Endometrial microvascular endothelial cells (primary cell): ENCODE results near the gene PARVA. TPM values are rescaled to one million over a fixed set of nuclear protein-coding genes. Genes with fewer than 3 reads are reported as not detected.

Experiments used
- in situ Hi-C: cut with HindIII; loops from 2 replicates; pipeline ENCODE4 v1.10.0; 2017; ENCODE audit warnings: low sequenced_read_pairs, low pct_unique_long_range_greater_than_20kb; ENCODE audit errors: inconsistent ontology term
- total RNA-seq: library from RNA; depleted of rRNA; stranded (reverse); fragments of >200 nt; gene quantifications from one replicate; pipeline ENCODE4 v1.2.3, GENCODE V29; 2015; ENCODE audit errors: inconsistent ontology term

The PARVA gene
- total RNA-seq, 1 donor from 2014 or later, result 43.5 TPM

- in situ Hi-C loops, result no loop called here
Measured at GRCh38 chr11:12448131-12448939, 71.0 kb downstream of the PARVA start.

GRCh38 chr11:12449961-12450715, 72.8 kb downstream of the PARVA start:
- in situ Hi-C loops, result no loop called here

GRCh38 chr11:12451179-12451814, 73.9 kb downstream of the PARVA start:
- in situ Hi-C loops, result no loop called here

GRCh38 chr11:12453243-12453642, 75.9 kb downstream of the PARVA start:
- in situ Hi-C loops, result no loop called here

GRCh38 chr11:12454782-12455181, 77.4 kb downstream of the PARVA start:
- in situ Hi-C loops, result no loop called here

GRCh38 chr11:12455938-12456337, 78.6 kb downstream of the PARVA start:
- in situ Hi-C loops, result no loop called here

- in situ Hi-C loops, result no loop called here
Measured at GRCh38 chr11:12456651-12457579, 79.5 kb downstream of the PARVA start.

- in situ Hi-C loops, result no loop called here
Measured at GRCh38 chr11:12458042-12458441, 80.7 kb downstream of the PARVA start.

- in situ Hi-C loops, result no loop called here
Measured at GRCh38 chr11:12459374-12459773, 82.0 kb downstream of the PARVA start.

- in situ Hi-C loops, result no loop called here
Measured at GRCh38 chr11:12459865-12460444, 82.6 kb downstream of the PARVA start.

GRCh38 chr11:12460466-12460865, 83.1 kb downstream of the PARVA start:
- in situ Hi-C loops, result no loop called here

GRCh38 chr11:12461516-12461915, 84.1 kb downstream of the PARVA start:
- in situ Hi-C loops, result no loop called here

- in situ Hi-C loops, result no loop called here
Measured at GRCh38 chr11:12464303-12464702, 86.9 kb downstream of the PARVA start.

GRCh38 chr11:12465332-12465731, 88.0 kb downstream of the PARVA start:
- in situ Hi-C loops, result no loop called here

- in situ Hi-C loops, result no loop called here
Measured at GRCh38 chr11:12467610-12468009, 90.2 kb downstream of the PARVA start.

- in situ Hi-C loops, result no loop called here
Measured at GRCh38 chr11:12469451-12469850, 92.1 kb downstream of the PARVA start.

GRCh38 chr11:12470236-12470635, 92.9 kb downstream of the PARVA start:
- in situ Hi-C loops, result no loop called here

- in situ Hi-C loops, result no loop called here
Measured at GRCh38 chr11:12472401-12473005, 95.1 kb downstream of the PARVA start.
